ENCODE results near the gene GLT6D1.

GLT6D1 gene

GRCh38 chr9:135579356-135579755 lies 60.0 kb downstream of the GLT6D1 start:
- H3K27me3 ChIP-seq (ENCODE audit: low read length): no peaks in the 10 kb centered on the region
- no peak overlapping the region for H3K4me3 ChIP-seq (ENCODE audit: insufficient read depth, low read length, poor library complexity, severe bottlenecking)
- TF ChIP-seq CTCF (IDR thresholded peaks at IDR 0.05; ENCODE audit: insufficient read depth, low read length, poor library complexity, severe bottlenecking) (no peak), EZH2phosphoT487 (conservative IDR thresholded peaks at IDR 0.05; ENCODE audit: low read length) (no peak)
- no peaks in the 10 kb centered on the region for H4K20me1 ChIP-seq (ENCODE audit: low read depth, low read length)
- H3K9me2 ChIP-seq (replicated peaks; ENCODE audit: insufficient read depth, low read length): no peaks in the 10 kb centered on the region
- no peaks in the 10 kb centered on the region for H3K79me2 ChIP-seq (ENCODE audit: insufficient read depth, low read length)
- no peak overlapping the region for H2AFZ ChIP-seq (ENCODE audit: low read depth, low read length, severe bottlenecking)
- no peaks in the 10 kb centered on the region for H3K9me3 ChIP-seq (ENCODE audit: insufficient read depth, low read length)
- no peak overlapping the region for H3K27ac ChIP-seq (ENCODE audit: low read depth, low read length)
- no peaks in the 10 kb centered on the region for H3F3A ChIP-seq (ENCODE audit: insufficient read depth)
- H3K9ac ChIP-seq (ENCODE audit: low read length): no peak overlapping the region
- no peaks in the 10 kb centered on the region for H3K36me3 ChIP-seq (ENCODE audit: low read length)
- no peak overlapping the region for H3K4me2 ChIP-seq (ENCODE audit: low read depth, low read length, poor library complexity, severe bottlenecking)

- Histone ChIP-seq H3K4me2 (ENCODE audit: low read depth, low read length, poor library complexity, severe bottlenecking) (no peak overlapping the region), H3K27me3 (ENCODE audit: low read length) (no peaks in the 10 kb centered on the region), H3K27ac (ENCODE audit: low read depth, low read length) (no peak overlapping the region), H3K4me3 (ENCODE audit: insufficient read depth, low read length, poor library complexity, severe bottlenecking) (no peak overlapping the region), H4K20me1 (ENCODE audit: low read depth, low read length) (no peaks in the 10 kb centered on the region), H3F3A (ENCODE audit: insufficient read depth) (no peaks in the 10 kb centered on the region), H3K9me3 (ENCODE audit: insufficient read depth, low read length) (no peaks in the 10 kb centered on the region), H3K9ac (ENCODE audit: low read length) (no peak overlapping the region), H2AFZ (ENCODE audit: low read depth, low read length, severe bottlenecking) (no peak overlapping the region), H3K9me2 (replicated peaks; ENCODE audit: insufficient read depth, low read length) (no peaks in the 10 kb centered on the region), H3K79me2 (ENCODE audit: insufficient read depth, low read length) (no peaks in the 10 kb centered on the region), H3K36me3 (ENCODE audit: low read length) (no peaks in the 10 kb centered on the region)
- no peak for TF ChIP-seq EZH2phosphoT487 (conservative IDR thresholded peaks at IDR 0.05; ENCODE audit: low read length)
- TF ChIP-seq CTCF (IDR thresholded peaks at IDR 0.05; ENCODE audit: insufficient read depth, low read length, poor library complexity, severe bottlenecking): no peak
These were observed 62.1 kb downstream of the GLT6D1 start for GRCh38 chr9:135577256-135577655.

- no peaks in the 10 kb centered on the region for H4K20me1 ChIP-seq (ENCODE audit: low read depth, low read length)
- H3K79me2 ChIP-seq (ENCODE audit: insufficient read depth, low read length): no peaks in the 10 kb centered on the region
- no peaks in the 10 kb centered on the region for H3K27me3 ChIP-seq (ENCODE audit: low read length)
- no peak overlapping the region for H3K27ac ChIP-seq (ENCODE audit: low read depth, low read length)
- no peaks in the 10 kb centered on the region for H3F3A ChIP-seq (ENCODE audit: insufficient read depth)
- H3K4me2 ChIP-seq (ENCODE audit: low read depth, low read length, poor library complexity, severe bottlenecking): no peak overlapping the region
- no peaks in the 10 kb centered on the region for H3K36me3 ChIP-seq (ENCODE audit: low read length)
- H3K9me3 ChIP-seq (ENCODE audit: insufficient read depth, low read length): no peaks in the 10 kb centered on the region
- H3K9ac ChIP-seq (ENCODE audit: low read length): no peak overlapping the region
- no peak overlapping the region for H3K4me3 ChIP-seq (ENCODE audit: insufficient read depth, low read length, poor library complexity, severe bottlenecking)
- H2AFZ ChIP-seq (ENCODE audit: low read depth, low read length, severe bottlenecking): no peak overlapping the region
- H3K9me2 ChIP-seq (replicated peaks; ENCODE audit: insufficient read depth, low read length): no peaks in the 10 kb centered on the region
- TF ChIP-seq CTCF (IDR thresholded peaks at IDR 0.05; ENCODE audit: insufficient read depth, low read length, poor library complexity, severe bottlenecking) (no peak), EZH2phosphoT487 (conservative IDR thresholded peaks at IDR 0.05; ENCODE audit: low read length) (no peak)
These were observed 63.2 kb downstream of the GLT6D1 start for GRCh38 chr9:135575995-135576631.

Data from SU-DHL-6 (cell line).